HepG2 (cell line): Measurements from ENCODE around the gene SCN7A. TPM values are rescaled to one million over a fixed set of nuclear protein-coding genes. Genes with fewer than 3 reads are reported as not detected.

Experiments
- ATAC-seq: fragments of 200-7000 bp; cut with Tn5 transposase; 3 replicates; pipeline ENCODE4 v1.9.1; 2020; ENCODE audit warnings: mild to moderate bottlenecking, moderate library complexity
- BruUV-seq: library from RNA; stranded (reverse); fragments of 400-500 nt; replicated peaks from 2 replicates; lab custom pipeline; 2021; lab: Mats Ljungman, UMichigan
- CTCF ChIA-PET: fragments of 300-600 bp; formaldehyde crosslinking; extraction: SDS; loops from one replicate; lab custom pipeline; 2021; ENCODE audit warnings: low total read pairs, inconsistent platforms, low intra/inter-chr PET ratio; lab: Yijun Ruan, JAX
- POLR2A ChIA-PET: fragments of 350-600 bp; sonication (Branson Sonifier 250); formaldehyde crosslinking; loops from one replicate; lab custom pipeline; 2020; ENCODE audit warnings: antibody characterized with exemption, inconsistent platforms; lab: Yijun Ruan, JAX
- DNase-seq: peaks from one replicate; pipeline ENCODE4 v3.0.0-alpha.2; 2015; ENCODE audit warnings: low spot score
- FAIRE-seq: peaks from 3 replicates; lab custom pipeline; 2011; peaks lifted over from hg19 to GRCh38; lab: Jason Lieb, UNC
- H2AFZ ChIP-seq: one replicate; pipeline ENCODE4 v1.6.1; 2011; ENCODE audit warnings: low read length, inconsistent platforms
- H3K27ac ChIP-seq: fragments of 300-600 bp; 3 replicates; pipeline ENCODE4 v1.8.0; 2011; ENCODE audit warnings: mixed run types, mild to moderate bottlenecking, mixed read lengths, low read length, inconsistent platforms; ENCODE audit not compliant: insufficient read depth; ENCODE audit errors: extremely low read length
- H3K27me3 ChIP-seq, 2 experiments: fragments of 200-600 bp in 1 of 2; 2 replicates in 1 of 2; 3 replicates in 1 of 2; pipeline versions ENCODE4 v1.6.0 to v1.8.0; 2011; ENCODE audit warnings: low read length in 2 of 2, mild to moderate bottlenecking in 2 of 2, moderate library complexity in 2 of 2, inconsistent platforms in 1 of 2; ENCODE audit not compliant: insufficient read depth in 2 of 2, control insufficient read depth in 1 of 2
- H3K36me3 ChIP-seq, 2 experiments: fragments of 200-600 bp in 1 of 2; replicated peaks in 1 of 2; 2 replicates in 1 of 2; 3 replicates in 1 of 2; pipeline versions ENCODE4 v1.5.1 to v1.8.0; 2011; ENCODE audit warnings: low read length in 2 of 2, inconsistent platforms in 1 of 2; ENCODE audit not compliant: insufficient read depth in 2 of 2, control insufficient read depth in 1 of 2
- H3K4me1 ChIP-seq: 2 replicates; pipeline ENCODE4 v1.5.1; 2012; ENCODE audit warnings: low read length, inconsistent platforms; ENCODE audit not compliant: insufficient read depth
- H3K4me2 ChIP-seq: 2 replicates; pipeline ENCODE4 v1.6.0; 2011; ENCODE audit warnings: low read depth, low read length, inconsistent platforms
- H3K4me3 ChIP-seq, 3 experiments: fragments of 200-600 bp in 1 of 3; sonication (generic), shearing (Covaris generic) in 1 of 3; replicated peaks in 1 of 3; 2 replicates each; pipeline ENCODE4 v1.5.1; 2011 to 2016; ENCODE audit warnings: low read length in 3 of 3, inconsistent platforms in 2 of 3, low read depth in 2 of 3, mild to moderate bottlenecking in 2 of 3, control low read depth in 1 of 3, mixed read lengths in 1 of 3; ENCODE audit not compliant: insufficient read depth in 1 of 3
- H3K79me2 ChIP-seq: one replicate; pipeline ENCODE4 v1.6.1; 2011; ENCODE audit warnings: low read length, inconsistent platforms; ENCODE audit not compliant: insufficient read depth
- H3K9ac ChIP-seq: 2 replicates; pipeline ENCODE4 v1.6.0; 2011; ENCODE audit warnings: mild to moderate bottlenecking, low read depth, low read length, inconsistent platforms; ENCODE audit not compliant: insufficient read depth
- H3K9me3 ChIP-seq: 2 replicates; pipeline ENCODE4 v1.5.1; 2012; ENCODE audit warnings: mild to moderate bottlenecking, low read length
- H4K20me1 ChIP-seq: 2 replicates; pipeline ENCODE4 v1.6.0; 2011; ENCODE audit warnings: inconsistent platforms, mild to moderate bottlenecking, low read length, moderate library complexity; ENCODE audit not compliant: insufficient read depth
- GTF3A ChIP-seq: sonication (generic); formaldehyde crosslinking; conservative IDR thresholded peaks from 2 replicates; pipeline ENCODE4 v1.4.0; 2020; ENCODE audit warnings: mild to moderate bottlenecking, missing genetic modification reagents
- KDM2A ChIP-seq: sonication (generic); formaldehyde crosslinking; IDR thresholded peaks from 2 replicates; pipeline ENCODE4 v1.4.0; 2020; ENCODE audit warnings: low read depth, missing genetic modification reagents, borderline replicate concordance
- PRDM10 ChIP-seq: sonication (generic); formaldehyde crosslinking; IDR thresholded peaks from 2 replicates; pipeline ENCODE4 v1.4.0; 2020; ENCODE audit warnings: low read depth, missing genetic modification reagents
- WGBS: methylation state at CpG from one replicate; pipeline ENCODE4 v1.1.6; 2017; ENCODE audit warnings: low lambda C conversion rate; 5-methylcytosine and 5-hydroxymethylcytosine counted together
- in situ Hi-C: cut with HindIII; loops from 2 replicates; pipeline ENCODE4 v1.10.0; 2017; ENCODE audit warnings: low pct_unique_long_range_greater_than_20kb; ENCODE audit not compliant: extremely low pct_ligation_motif_present
- intact Hi-C: fragments of 100-400 bp; cut with micrococcal nuclease; formaldehyde crosslinking; loops from one replicate; pipeline ENCODE4 v1.10.0; 2022; ENCODE audit not compliant: unreplicated experiment
- polyA plus RNA-seq, 8 experiments: library from polyadenylated mRNA; depleted of rRNA in 3 of 8; stranded (reverse) in 7 of 8; unstranded in 1 of 8; fragments of >200 nt; fragmentation: Illumina TruSeq in 4 of 8; extraction: Trizol in 4 of 8; gene quantifications; 2 replicates each; pipeline versions ENCODE4 v1.2.1 to v1.2.3, GENCODE V29; 2011 to 2016; ENCODE audit warnings: low read depth in 4 of 8, missing spikeins in 1 of 8, mixed read lengths in 1 of 8; ENCODE audit not compliant: insufficient read depth in 1 of 8
- total RNA-seq, 5 experiments: library from RNA; depleted of rRNA; stranded (reverse); fragments of >200 nt; fragmentation: Illumina TruSeq; extraction: Trizol; gene quantifications; 2 replicates each; pipeline ENCODE4 v1.2.3, GENCODE V29; 2016; ENCODE audit warnings: low read depth in 1 of 5

The SCN7A gene
- total and polyA plus RNA-seq, 2 of the 13 experiments (the other 11 are each of a cell fraction or from before 2014, with no cell fraction given): 0.01 TPM; not detected in 1

- Histone ChIP-seq H3K9ac (no peak overlapping the region), H3K27ac (no peak overlapping the region), H3K79me2 (peaks cover 30% of the 10 kb centered on the region), H2AFZ (peak overlapping the region; percentile 42), H3K4me2 (peak overlapping the region; percentile 79), H3K36me3 (no peaks in the 10 kb centered on the region), H3K4me1 (peaks cover 38% of the 10 kb centered on the region), H4K20me1 (0 out of 2 replicates have a peak, but pooled peaks cover 3% of the 10 kb centered on the region), H3K27me3 (no peaks in the 10 kb centered on the region; a peak in 1 of 5 replicates), H3K4me3 (peak overlapping the region; percentile 75 to 85 (median 82); a peak in 5 of 6 replicates), H3K9me3 (no peaks in the 10 kb centered on the region)
- ATAC-seq (no peak), FAIRE-seq (no peak), DNase-seq (no peak)
- in situ Hi-C loops (no loop called here), intact Hi-C loops (loop anchor here (1.0 to 5.0 kb wide), 2 partner anchors 7 to 40 kb away; no protein-coding TSS in a partner anchor)
- CTCF ChIA-PET: interaction anchor here (1.5 kb wide), 1 partner anchor 8 kb away, joined by 6 read pairs; no protein-coding TSS in a partner anchor
- BruUV-seq: no TSS peak
- TF ChIP-seq GTF3A (CRISPR knock-in tag) (0 out of 2 replicates have a peak, but pooled peaks have one; percentile 0), PRDM10 (CRISPR knock-in tag) (no peak), KDM2A (CRISPR knock-in tag) (no peak)
- POLR2A ChIA-PET: interaction anchor here (0.9 to 2.3 kb wide), 7 partner anchors 16 to 423 kb away, joined by 3 to 16 read pairs (median 4); partner anchors contain the start of gene TTC21B
- 9% methylated on average over 2 of the region's 2 CpGs for WGBS
Measured at GRCh38 chr2:166376873-166377272, 117.2 kb downstream of the SCN7A start.
